Measurements from ENCODE around the gene OTOA. TPM values are rescaled to one million over a fixed set of nuclear protein-coding genes. Genes with fewer than 3 reads are reported as not detected.

The OTOA gene
- total and polyA plus RNA-seq, 2 of the 8 experiments (the other 6 are each of a cell fraction or from before 2014, with no cell fraction given) = 0.06 to 0.32 TPM

DNA sequence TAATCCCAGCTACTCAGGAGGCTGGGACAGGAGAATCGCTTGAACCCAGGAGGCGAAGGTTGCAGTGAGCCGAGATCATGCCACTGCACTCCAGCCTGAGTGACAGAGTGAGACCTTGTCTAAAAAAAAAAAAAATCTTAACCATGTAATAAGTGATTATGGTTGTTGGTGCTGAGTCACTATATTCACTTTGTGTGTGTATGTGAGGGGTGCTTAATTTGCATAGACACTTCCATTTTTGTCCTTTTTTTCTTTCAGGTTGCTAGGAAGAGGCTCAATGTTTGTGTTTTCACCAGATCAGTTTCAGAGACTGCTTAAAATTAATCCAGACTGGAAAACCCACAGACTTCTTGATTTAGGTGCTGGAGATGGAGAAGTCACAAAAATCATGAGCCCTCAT lies 46.2 kb upstream of the OTOA start (continued):
- TF ChIP-seq, protein P1, sequence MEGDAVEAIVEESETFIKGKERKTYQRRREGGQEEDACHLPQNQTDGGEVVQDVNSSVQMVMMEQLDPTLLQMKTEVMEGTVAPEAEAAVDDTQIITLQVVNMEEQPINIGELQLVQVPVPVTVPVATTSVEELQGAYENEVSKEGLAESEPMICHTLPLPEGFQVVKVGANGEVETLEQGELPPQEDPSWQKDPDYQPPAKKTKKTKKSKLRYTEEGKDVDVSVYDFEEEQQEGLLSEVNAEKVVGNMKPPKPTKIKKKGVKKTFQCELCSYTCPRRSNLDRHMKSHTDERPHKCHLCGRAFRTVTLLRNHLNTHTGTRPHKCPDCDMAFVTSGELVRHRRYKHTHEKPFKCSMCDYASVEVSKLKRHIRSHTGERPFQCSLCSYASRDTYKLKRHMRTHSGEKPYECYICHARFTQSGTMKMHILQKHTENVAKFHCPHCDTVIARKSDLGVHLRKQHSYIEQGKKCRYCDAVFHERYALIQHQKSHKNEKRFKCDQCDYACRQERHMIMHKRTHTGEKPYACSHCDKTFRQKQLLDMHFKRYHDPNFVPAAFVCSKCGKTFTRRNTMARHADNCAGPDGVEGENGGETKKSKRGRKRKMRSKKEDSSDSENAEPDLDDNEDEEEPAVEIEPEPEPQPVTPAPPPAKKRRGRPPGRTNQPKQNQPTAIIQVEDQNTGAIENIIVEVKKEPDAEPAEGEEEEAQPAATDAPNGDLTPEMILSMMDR (IDR thresholded peaks at IDR 0.05; ENCODE audit: control extremely low read depth in 1 of 3, insufficient read depth in 1 of 3, low read depth in 1 of 3, low read length in 3 of 3) = no peak
- TF ChIP-seq RFX5 (IDR thresholded peaks at IDR 0.05; ENCODE audit: borderline replicate concordance, low read depth, low read length) (no peak), RNF2 (IDR thresholded peaks at IDR 0.05; ENCODE audit: borderline replicate concordance, low read depth, low read length, missing control alignments, poor library complexity, severe bottlenecking) (no peak), SAP30 (IDR thresholded peaks at IDR 0.05; ENCODE audit: insufficient read depth, insufficient replicate concordance, low read length) (no peak), KDM4A (IDR thresholded peaks at IDR 0.05; ENCODE audit: low read depth, low read length, severe bottlenecking) (no peak), CTBP2 (IDR thresholded peaks at IDR 0.05; ENCODE audit: borderline replicate concordance, insufficient read depth, insufficient read length, low read length) (no peak), YY1 (IDR thresholded peaks at IDR 0.05; ENCODE audit: low read depth, low read length) (no peak)

Data from H1 (cell line).